NCI-H510A treated with DMSO at 0.1 percent for 48 hours (cell line): Measurements from ENCODE around the gene UMAD1.

Experiments used
- DNase-seq: peaks from one replicate; lab custom pipeline; 2025; lab: John Stamatoyannopoulos, UW

UMAD1 gene

DNA sequence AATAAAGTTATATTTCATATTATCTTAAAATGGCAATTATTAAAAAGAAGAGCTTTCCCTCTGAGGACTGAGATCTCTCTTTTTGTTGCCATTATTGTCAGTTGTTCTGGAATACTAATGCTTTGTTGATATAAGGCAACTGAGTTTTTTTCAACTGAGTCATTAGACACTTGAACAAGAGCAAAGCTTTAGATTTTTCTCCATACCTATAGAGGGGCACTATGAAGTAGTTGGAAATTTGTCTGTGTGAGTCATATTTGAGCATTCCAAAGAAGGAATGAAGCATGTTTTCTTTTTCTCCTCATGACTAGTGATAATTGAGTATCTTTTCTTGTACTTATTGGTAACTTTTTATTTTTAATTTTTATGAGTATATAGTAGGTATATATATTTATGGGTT lies 53.3 kb downstream of the UMAD1 start:
- DNase-seq = no peak

- no peak for DNase-seq
These were observed 54.0 kb downstream of the UMAD1 start for GRCh38 chr7:7694542-7694941.

GRCh38 chr7:7695111-7695817 lies 54.7 kb downstream of the UMAD1 start:
- no peak for DNase-seq

- DNase-seq = peak; percentile 32
These were observed 56.0 kb downstream of the UMAD1 start for GRCh38 chr7:7696458-7697119.

DNA sequence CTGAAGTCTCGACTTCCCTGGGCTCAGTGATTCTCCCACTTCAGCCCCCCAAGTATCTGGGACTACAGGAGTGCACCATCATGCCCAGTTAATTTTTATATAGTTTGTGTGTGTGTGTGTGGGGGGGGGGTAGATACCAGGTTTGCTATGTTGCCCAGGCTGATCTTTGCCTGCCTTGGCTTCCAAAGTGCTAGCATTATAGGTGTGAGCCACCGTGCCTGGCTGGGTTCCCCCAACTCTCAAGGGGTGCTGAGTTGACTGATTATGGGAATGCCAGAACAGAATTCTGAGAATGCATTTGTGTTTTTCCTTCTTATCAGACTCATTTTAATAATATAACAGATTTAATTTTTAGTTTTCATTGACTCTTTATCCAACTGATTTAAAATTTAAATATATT lies 58.4 kb downstream of the UMAD1 start:
- DNase-seq = no peak

- no peak for DNase-seq
These were observed 58.8 kb downstream of the UMAD1 start for GRCh38 chr7:7699380-7699779.

DNA sequence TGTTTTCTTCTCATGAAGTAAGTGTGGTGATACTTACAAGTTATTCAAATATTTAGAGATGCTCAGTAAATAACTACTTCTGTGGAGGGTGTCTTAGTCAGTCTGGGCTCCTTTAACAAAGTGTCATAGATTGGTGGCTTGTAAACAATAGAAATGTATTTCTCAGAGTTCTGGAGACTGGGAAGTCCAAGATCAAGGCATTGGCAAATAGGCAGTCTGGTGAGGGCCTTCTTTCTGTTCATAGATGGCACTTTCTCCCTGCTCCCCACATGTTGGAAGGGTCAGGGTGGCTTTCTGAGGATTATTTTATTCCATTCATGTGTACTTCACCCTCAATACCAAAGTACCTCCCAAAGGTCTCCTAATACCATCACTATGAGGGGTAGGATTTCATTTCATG lies 59.4 kb downstream of the UMAD1 start:
- DNase-seq = no peak

DNA sequence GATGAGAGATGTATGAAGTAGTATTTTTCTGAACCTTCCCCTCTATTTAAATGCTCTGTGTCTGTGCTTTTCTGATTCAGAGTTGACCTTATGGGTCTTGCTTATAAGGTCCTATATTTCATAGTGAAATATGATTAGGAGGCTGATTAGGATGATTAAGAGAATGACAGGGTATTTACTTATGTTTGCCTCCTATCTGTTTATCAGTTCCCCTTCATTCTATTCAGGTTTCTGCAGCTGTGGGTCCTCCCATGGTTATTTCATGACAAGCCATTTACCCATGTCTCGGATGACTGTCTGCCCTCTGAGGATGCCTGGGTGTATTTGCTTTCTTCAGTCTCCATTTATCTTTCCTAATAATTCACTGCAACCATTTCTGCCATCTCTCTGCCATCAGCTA lies 61.0 kb downstream of the UMAD1 start:
- DNase-seq = no peak

GRCh38 chr7:7702826-7703225 lies 62.3 kb downstream of the UMAD1 start:
- no peak for DNase-seq

DNA sequence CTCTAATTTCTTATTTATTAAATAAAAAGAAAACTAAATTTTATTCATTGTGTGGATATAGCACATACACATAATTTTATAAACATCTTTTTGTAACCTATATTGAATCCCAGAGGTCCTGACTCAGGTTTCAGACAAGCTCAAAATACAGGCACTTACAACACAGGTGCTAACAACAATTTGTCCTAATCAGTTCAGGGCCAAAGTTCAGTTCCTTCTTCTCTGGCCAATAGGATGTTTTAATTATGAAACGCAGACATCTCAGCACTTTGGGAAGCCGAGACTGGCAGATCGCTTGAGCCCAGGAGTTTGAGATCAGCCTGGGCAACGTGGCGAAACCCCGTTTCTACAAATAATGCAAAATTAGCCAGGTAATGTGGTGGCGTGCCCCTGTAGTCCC lies 62.9 kb downstream of the UMAD1 start:
- DNase-seq = no peak

DNA sequence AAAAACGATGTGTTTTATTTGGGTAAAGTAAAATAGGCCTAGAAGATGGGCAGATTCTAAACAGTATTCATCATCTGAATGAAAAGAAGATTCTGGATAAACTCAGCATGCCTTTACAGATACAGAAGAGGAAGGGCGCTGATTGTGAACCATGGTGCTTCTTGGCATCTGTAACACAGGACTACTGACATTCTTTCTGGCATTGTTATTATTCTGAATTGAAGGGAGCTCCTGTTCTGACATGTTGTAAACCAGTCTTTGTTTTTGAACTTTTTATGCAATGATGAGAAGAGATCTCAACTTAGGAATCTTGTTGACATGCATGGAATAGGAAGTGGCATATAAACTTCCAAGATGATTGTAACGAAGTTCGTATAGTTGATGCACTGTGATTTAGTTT lies 64.3 kb downstream of the UMAD1 start:
- no peak for DNase-seq

DNA sequence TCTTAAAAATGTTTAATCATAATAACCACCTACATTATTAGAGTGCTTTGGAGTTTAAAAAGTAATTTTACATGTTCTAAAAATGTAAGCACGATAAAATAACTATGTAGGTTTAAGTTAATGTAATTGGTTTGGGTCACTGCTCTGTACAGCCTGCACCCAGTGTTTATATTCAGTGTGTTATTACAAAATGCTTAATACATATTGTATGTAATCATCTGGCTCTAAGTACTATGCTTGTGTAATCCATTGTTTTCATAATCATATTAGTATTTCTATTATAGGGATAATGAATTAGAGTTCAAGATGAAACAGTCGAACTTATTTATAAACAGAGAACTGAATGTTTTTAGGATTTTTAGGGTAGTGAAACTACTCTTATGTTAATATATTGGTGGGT lies 64.8 kb downstream of the UMAD1 start:
- DNase-seq = no peak

GRCh38 chr7:7706101-7706511 lies 65.6 kb downstream of the UMAD1 start:
- no peak for DNase-seq

DNA sequence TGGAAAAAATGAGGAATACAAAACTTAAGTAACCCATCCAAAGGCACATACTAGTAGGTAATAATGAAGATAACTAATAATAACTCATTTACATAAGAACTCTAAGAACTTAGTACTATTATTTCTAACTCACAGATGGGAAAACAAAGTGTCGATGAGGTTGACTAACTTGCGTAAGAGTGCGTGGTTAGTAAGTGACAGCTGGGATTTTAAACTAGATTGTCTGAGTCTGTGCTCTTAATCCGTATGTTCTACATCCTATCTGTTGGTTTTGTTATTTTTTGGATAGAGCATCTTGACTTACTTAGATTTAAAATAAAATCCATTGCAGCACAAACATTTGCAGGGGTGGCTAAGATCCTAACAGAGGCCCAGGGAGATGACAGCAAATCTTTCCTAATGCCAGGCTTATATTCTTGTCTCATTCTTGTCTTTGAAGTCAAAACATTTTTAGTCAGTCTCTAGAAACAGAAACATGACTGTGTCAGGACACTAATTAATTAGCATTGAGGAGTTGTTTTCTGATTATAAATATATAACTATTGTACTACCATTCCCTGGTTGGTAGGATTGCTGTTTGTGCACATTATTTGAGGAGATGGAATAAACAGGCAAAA lies 66.1 kb downstream of the UMAD1 start:
- DNase-seq = no peak

DNA sequence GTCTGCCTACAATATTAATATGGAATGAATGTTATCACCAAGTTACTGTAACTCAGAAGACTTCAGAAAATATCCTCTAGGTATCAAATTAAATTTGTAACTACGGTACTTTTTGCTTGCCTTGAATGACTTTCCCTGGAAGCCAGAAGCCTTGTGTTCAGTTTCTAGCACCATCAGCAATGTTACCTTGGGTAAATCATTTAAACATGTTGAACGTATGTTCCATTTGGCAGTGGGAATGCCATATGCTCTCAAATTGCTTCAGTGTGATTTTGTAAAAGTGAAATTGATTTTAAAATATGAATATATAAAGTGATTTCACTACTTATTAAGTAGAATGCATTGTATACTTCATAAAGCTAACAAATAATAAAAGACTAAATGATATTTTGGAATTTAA lies 66.7 kb downstream of the UMAD1 start:
- DNase-seq = no peak

GRCh38 chr7:7707806-7708205 lies 67.3 kb downstream of the UMAD1 start:
- no peak for DNase-seq

GRCh38 chr7:7709291-7709690 lies 68.7 kb downstream of the UMAD1 start:
- DNase-seq = no peak

DNA sequence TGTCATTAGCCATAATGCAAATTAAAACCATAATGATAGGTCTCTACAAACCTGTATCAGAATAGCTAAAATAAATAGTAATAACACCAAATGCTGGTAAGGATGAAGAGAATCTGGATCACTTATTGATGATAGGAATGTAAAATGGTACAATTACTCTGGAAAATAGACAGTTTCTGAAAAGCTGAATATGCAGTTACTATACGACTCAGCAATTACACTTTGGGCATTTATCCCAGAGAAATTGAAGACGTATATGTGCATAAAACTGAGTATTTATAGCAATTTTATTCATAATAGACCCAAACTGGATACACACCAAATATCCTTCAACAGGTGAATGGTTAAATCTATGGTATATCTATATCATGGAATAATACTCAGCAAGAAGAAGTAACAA lies 69.9 kb downstream of the UMAD1 start:
- no peak for DNase-seq

DNA sequence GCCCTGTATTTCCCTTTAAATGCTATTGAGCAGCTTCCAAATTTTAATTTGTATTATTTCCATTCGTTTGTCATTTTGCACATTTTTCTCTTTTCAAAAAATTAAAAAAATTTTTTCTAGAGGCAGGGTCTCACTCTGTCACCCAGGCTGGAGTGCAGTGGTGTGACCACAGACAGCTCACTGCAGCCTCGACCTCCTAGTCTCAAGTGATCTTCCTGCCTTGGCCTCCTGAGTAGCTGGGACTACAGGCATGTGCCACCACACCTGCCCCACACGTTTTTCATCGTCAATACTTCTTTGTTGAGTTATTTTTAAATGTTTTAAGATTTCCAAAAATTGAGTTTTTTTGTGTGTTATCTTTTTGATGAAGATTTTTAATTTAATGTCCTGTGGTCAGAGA lies 73.2 kb downstream of the UMAD1 start:
- DNase-seq = no peak

GRCh38 chr7:7718492-7718891 lies 77.9 kb downstream of the UMAD1 start, which contains the start of gene RPA3:
Gene RPA3, minus strand, starts transcription at chr7:7718607. Its CDS starts 78,189 bp downstream, at chr7:7640418.
- peak; percentile 62 for DNase-seq

DNA sequence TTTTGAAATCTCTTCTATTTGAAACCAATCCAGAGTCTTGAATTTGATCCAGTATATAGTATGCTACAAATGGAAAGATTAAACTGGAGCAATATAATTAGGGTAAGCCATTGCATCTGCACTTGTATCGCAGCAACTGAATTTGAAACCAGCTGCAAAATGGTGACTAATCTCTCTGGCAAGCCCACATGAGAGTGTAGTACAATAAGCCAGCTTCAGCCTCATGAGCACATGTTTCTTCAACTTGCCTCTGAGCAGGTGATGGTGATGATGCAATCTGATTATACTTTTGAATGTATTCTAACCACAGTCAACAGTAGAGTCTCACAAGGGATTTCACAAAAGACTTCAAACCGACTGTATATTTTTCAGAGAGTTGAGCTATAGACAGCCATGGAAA lies 78.7 kb downstream of the UMAD1 start:
- peak; percentile 92 for DNase-seq

DNA sequence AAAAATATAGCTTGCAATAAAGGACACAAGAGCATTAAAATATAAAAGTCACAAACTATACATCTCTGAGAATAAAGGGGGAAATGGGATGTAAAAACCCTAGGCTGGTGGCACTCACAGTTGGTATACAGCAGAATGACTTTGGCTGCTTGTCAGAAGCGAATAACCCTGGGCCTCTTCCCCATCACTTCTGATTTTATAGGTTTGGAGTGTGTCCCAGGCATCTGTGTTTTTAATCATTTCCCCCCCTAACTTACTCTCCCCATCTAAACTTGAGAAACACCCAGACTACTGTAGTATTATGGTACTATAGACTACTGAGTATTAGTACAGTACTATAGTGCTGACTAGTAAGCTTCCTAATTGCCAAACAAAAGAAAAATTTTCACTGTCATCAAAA lies 79.6 kb downstream of the UMAD1 start:
- peak; percentile 51 for DNase-seq
